HG03565 (cell line): Measurements from ENCODE around the gene EML4.
"Not testable (repeated sequence)": the region's sequence is repeated elsewhere in the genome, so short reads cannot be mapped to it uniquely, and the experiment has no call there.

Experiments
- ATAC-seq: cut with Tn5 transposase; IDR thresholded peaks from one replicate; pipeline ENCODE4 v1.9.1; 2021; ENCODE audit warnings: mild to moderate bottlenecking, moderate library complexity; ENCODE audit not compliant: unreplicated experiment

EML4 gene

GRCh38 chr2:42327125-42327524, 158.0 kb downstream of the EML4 start:
- ATAC-seq, result peak; percentile 53

GRCh38 chr2:42328148-42328833, 159.1 kb downstream of the EML4 start:
- no peak for ATAC-seq

GRCh38 chr2:42328923-42329322, 159.8 kb downstream of the EML4 start:
- ATAC-seq, result no peak

GRCh38 chr2:42329736-42330135, 160.6 kb downstream of the EML4 start:
- no peak for ATAC-seq

- ATAC-seq, result no peak
These were observed 162.6 kb downstream of the EML4 start for GRCh38 chr2:42331569-42332284.

- ATAC-seq, result no peak
These were observed 163.4 kb downstream of the EML4 start for GRCh38 chr2:42332575-42332974.

GRCh38 chr2:42333579-42333978, 164.4 kb downstream of the EML4 start:
- ATAC-seq, result no peak

GRCh38 chr2:42334220-42334619, 165.1 kb downstream of the EML4 start:
- no peak for ATAC-seq

GRCh38 chr2:42334865-42335264, 165.7 kb downstream of the EML4 start:
- ATAC-seq, result not testable (repeated sequence)

- ATAC-seq, result no peak
These were observed 166.5 kb downstream of the EML4 start for GRCh38 chr2:42335514-42336104.

GRCh38 chr2:42336361-42336965, 167.3 kb downstream of the EML4 start:
- ATAC-seq, result no peak

- ATAC-seq, result no peak
These were observed 168.2 kb downstream of the EML4 start for GRCh38 chr2:42337356-42337820.

- no peak for ATAC-seq
These were observed 168.9 kb downstream of the EML4 start for GRCh38 chr2:42337846-42338566.

- no peak for ATAC-seq
These were observed 169.5 kb downstream of the EML4 start for GRCh38 chr2:42338567-42339190.

GRCh38 chr2:42339191-42339912, 170.2 kb downstream of the EML4 start:
- ATAC-seq, result no peak

GRCh38 chr2:42340045-42340937, 171.1 kb downstream of the EML4 start:
- ATAC-seq, result no peak

- ATAC-seq, result no peak
These were observed 171.9 kb downstream of the EML4 start for GRCh38 chr2:42340938-42341636.
